H1 (cell line): ENCODE data around the gene SSU72. TPM values are rescaled to one million over a fixed set of nuclear protein-coding genes. Genes with fewer than 3 reads are reported as not detected.
A peak's percentile ranks its signal among the peaks of the same experiment; 100 is the strongest.

Experiments used
- HDAC6 ChIP-seq: IDR thresholded peaks from one replicate; pipeline ENCODE4 v1.7.1; 2012; ENCODE audit warnings: low read depth, mild to moderate bottlenecking, inconsistent platforms, low read length, moderate library complexity
- KDM4A ChIP-seq: IDR thresholded peaks from one replicate; pipeline ENCODE4 v1.7.1; 2012; ENCODE audit warnings: low read depth, mild to moderate bottlenecking, moderate library complexity, low read length, inconsistent platforms; ENCODE audit not compliant: severe bottlenecking
- PHF8 ChIP-seq: fragments of 200-600 bp; sonication (generic); conservative IDR thresholded peaks from 2 replicates; pipeline ENCODE4 v1.7.1; 2012; ENCODE audit warnings: low read depth, mild to moderate bottlenecking, inconsistent platforms, low read length, moderate library complexity
- SIN3A ChIP-seq, 2 experiments: IDR thresholded peaks in 1 of 2; conservative IDR thresholded peaks in 1 of 2; 2 replicates each; pipeline ENCODE4 v1.6.1; 2011 to 2012; ENCODE audit warnings: low read length in 2 of 2, improper control_type of control experiment in 1 of 2, low read depth in 1 of 2, mild to moderate bottlenecking in 1 of 2
- SIRT6 ChIP-seq: IDR thresholded peaks from one replicate; pipeline ENCODE4 v1.7.1; 2012; ENCODE audit warnings: low read length, inconsistent platforms
- polyA plus RNA-seq, 7 experiments: library from polyadenylated mRNA; depleted of rRNA in 3 of 7; stranded (reverse) in 5 of 7; unstranded in 2 of 7; fragments of >200 nt in 5 of 7; fragments of 200-250 nt in 2 of 7; gene quantifications; 1 replicate in 5 of 7; 2 replicates in 1 of 7; 4 replicates in 1 of 7; pipeline versions ENCODE4 v1.2.1 to v1.2.3, GENCODE V29; 2011 to 2013; ENCODE audit warnings: missing spikeins in 2 of 7, mixed read lengths in 2 of 7
- total RNA-seq: library from RNA; stranded (reverse); fragmentation: NEBNext Ultra II Directional; extraction: Animal tissue kit (Norgen Biotek cat#: 25700); gene quantifications from 2 replicates; pipeline ENCODE4 v1.2.1, GENCODE V29; 2021
- TF ChIP-seq, protein P1 (sequence below): fragments of 300-600 bp; sonication (generic); IDR thresholded peaks from 2 replicates; pipeline ENCODE4 v1.7.1; 2012; ENCODE audit warnings: low read length, moderate library complexity, mild to moderate bottlenecking, inconsistent platforms; ENCODE audit not compliant: insufficient replicate concordance
- TF ChIP-seq, protein P2 (sequence below): IDR thresholded peaks from 2 replicates; pipeline ENCODE4 v1.6.1; 2012; ENCODE audit warnings: inconsistent platforms
- TF ChIP-seq, protein P3 (sequence below): IDR thresholded peaks from 2 replicates; pipeline ENCODE4 v1.6.1; 2012; ENCODE audit warnings: inconsistent platforms

The SSU72 gene
- total and polyA plus RNA-seq, 2 of the 8 experiments (the other 6 are each of a cell fraction or from before 2014, with no cell fraction given) = 110 to 165 TPM

DNA sequence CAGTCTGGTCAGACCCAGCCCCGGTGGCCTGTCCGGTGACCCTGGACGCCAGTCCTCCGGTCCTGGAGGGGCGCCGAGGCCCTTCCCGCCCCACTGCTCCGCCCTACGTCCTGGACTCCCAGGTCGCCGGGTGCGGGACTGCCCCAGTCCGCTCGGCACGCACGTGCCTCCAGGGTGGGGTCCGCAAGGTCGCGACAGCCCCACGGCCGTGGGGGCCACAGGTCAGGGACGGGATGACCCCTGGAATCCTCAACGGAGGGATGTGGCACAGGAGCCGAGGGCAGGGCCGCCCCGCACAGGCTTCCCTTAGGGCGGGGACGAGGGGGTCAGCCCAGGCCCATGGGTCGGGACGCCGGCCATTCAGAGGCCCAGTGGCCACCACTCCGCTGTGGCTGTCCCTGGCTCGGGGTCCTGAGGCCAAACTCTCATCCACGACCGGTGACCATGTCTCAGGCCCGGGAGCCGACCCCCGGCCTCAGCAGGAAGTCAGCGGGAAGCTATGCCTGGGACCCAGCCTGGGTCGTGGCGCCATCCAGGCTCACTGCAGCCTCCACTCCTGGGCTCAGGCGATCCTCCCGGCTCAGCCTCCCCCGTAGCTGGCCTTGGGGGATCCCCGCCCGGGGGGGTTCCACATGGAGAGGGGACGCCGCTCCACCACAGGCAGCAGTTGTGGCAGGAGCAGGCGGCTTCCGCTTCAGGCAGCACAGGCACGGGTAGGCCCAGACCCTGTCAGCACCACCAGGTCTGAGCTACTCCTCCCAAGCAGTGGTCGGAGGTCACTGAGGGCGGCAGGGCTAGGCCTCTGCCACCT, 33.6 kb downstream of the SSU72 start (continued):
- TF ChIP-seq, protein P1, sequence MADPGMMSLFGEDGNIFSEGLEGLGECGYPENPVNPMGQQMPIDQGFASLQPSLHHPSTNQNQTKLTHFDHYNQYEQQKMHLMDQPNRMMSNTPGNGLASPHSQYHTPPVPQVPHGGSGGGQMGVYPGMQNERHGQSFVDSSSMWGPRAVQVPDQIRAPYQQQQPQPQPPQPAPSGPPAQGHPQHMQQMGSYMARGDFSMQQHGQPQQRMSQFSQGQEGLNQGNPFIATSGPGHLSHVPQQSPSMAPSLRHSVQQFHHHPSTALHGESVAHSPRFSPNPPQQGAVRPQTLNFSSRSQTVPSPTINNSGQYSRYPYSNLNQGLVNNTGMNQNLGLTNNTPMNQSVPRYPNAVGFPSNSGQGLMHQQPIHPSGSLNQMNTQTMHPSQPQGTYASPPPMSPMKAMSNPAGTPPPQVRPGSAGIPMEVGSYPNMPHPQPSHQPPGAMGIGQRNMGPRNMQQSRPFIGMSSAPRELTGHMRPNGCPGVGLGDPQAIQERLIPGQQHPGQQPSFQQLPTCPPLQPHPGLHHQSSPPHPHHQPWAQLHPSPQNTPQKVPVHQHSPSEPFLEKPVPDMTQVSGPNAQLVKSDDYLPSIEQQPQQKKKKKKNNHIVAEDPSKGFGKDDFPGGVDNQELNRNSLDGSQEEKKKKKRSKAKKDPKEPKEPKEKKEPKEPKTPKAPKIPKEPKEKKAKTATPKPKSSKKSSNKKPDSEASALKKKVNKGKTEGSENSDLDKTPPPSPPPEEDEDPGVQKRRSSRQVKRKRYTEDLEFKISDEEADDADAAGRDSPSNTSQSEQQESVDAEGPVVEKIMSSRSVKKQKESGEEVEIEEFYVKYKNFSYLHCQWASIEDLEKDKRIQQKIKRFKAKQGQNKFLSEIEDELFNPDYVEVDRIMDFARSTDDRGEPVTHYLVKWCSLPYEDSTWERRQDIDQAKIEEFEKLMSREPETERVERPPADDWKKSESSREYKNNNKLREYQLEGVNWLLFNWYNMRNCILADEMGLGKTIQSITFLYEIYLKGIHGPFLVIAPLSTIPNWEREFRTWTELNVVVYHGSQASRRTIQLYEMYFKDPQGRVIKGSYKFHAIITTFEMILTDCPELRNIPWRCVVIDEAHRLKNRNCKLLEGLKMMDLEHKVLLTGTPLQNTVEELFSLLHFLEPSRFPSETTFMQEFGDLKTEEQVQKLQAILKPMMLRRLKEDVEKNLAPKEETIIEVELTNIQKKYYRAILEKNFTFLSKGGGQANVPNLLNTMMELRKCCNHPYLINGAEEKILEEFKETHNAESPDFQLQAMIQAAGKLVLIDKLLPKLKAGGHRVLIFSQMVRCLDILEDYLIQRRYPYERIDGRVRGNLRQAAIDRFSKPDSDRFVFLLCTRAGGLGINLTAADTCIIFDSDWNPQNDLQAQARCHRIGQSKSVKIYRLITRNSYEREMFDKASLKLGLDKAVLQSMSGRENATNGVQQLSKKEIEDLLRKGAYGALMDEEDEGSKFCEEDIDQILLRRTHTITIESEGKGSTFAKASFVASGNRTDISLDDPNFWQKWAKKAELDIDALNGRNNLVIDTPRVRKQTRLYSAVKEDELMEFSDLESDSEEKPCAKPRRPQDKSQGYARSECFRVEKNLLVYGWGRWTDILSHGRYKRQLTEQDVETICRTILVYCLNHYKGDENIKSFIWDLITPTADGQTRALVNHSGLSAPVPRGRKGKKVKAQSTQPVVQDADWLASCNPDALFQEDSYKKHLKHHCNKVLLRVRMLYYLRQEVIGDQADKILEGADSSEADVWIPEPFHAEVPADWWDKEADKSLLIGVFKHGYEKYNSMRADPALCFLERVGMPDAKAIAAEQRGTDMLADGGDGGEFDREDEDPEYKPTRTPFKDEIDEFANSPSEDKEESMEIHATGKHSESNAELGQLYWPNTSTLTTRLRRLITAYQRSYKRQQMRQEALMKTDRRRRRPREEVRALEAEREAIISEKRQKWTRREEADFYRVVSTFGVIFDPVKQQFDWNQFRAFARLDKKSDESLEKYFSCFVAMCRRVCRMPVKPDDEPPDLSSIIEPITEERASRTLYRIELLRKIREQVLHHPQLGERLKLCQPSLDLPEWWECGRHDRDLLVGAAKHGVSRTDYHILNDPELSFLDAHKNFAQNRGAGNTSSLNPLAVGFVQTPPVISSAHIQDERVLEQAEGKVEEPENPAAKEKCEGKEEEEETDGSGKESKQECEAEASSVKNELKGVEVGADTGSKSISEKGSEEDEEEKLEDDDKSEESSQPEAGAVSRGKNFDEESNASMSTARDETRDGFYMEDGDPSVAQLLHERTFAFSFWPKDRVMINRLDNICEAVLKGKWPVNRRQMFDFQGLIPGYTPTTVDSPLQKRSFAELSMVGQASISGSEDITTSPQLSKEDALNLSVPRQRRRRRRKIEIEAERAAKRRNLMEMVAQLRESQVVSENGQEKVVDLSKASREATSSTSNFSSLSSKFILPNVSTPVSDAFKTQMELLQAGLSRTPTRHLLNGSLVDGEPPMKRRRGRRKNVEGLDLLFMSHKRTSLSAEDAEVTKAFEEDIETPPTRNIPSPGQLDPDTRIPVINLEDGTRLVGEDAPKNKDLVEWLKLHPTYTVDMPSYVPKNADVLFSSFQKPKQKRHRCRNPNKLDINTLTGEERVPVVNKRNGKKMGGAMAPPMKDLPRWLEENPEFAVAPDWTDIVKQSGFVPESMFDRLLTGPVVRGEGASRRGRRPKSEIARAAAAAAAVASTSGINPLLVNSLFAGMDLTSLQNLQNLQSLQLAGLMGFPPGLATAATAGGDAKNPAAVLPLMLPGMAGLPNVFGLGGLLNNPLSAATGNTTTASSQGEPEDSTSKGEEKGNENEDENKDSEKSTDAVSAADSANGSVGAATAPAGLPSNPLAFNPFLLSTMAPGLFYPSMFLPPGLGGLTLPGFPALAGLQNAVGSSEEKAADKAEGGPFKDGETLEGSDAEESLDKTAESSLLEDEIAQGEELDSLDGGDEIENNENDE = no peak
- peak; percentile 17 for TF ChIP-seq KDM4A
- TF ChIP-seq PHF8 = no peak; the same call in 1 of the 2 replicates
- no peak for TF ChIP-seq HDAC6
- TF ChIP-seq, protein P2, sequence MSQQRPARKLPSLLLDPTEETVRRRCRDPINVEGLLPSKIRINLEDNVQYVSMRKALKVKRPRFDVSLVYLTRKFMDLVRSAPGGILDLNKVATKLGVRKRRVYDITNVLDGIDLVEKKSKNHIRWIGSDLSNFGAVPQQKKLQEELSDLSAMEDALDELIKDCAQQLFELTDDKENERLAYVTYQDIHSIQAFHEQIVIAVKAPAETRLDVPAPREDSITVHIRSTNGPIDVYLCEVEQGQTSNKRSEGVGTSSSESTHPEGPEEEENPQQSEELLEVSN = peak; percentile 49; the same call in 1 of the 2 replicates
- 0 out of 4 replicates have a peak, but pooled peaks of 1 of the 2 experiments have one; percentile 28 for TF ChIP-seq SIN3A (conservative IDR thresholded peaks at IDR 0.05 in 1 of 2, IDR thresholded peaks at IDR 0.05 in 1 of 2; ENCODE audit: low read depth in 1 of 2, low read length in 2 of 2)
- TF ChIP-seq, protein P3, sequence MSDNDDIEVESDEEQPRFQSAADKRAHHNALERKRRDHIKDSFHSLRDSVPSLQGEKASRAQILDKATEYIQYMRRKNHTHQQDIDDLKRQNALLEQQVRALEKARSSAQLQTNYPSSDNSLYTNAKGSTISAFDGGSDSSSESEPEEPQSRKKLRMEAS = peak; percentile 81
- no peak for TF ChIP-seq SIRT6
- TF ChIP-seq, all 59 proteins: peak for 4
